Measurements from ENCODE around the gene NIT1. TPM values are rescaled to one million over a fixed set of nuclear protein-coding genes. Genes with fewer than 3 reads are reported as not detected.

The NIT1 gene
- total and polyA plus RNA-seq, 2 of the 13 experiments (the other 11 are each of a cell fraction or from before 2014, with no cell fraction given): 22.7 to 31.0 TPM

GRCh38 chr1:161131523-161132409, 13.9 kb downstream of the NIT1 start (continued):
- TF ChIP-seq ARNT2 (CRISPR knock-in tag; IDR thresholded peaks at IDR 0.05; ENCODE audit: low read depth) (peak; percentile 30; the same call in 1 of the 2 replicates), DDIT3 (CRISPR knock-in tag; IDR thresholded peaks at IDR 0.05) (no peak), MTF2 (CRISPR knock-in tag; IDR thresholded peaks at IDR 0.05; ENCODE audit: borderline replicate concordance) (peak; percentile 32; the same call in 1 of the 2 replicates), ZNF780A (CRISPR knock-in tag; IDR thresholded peaks at IDR 0.05) (peak; percentile 70), TFE3 (CRISPR knock-in tag; IDR thresholded peaks at IDR 0.05) (no peak), ZNF503 (CRISPR knock-in tag; IDR thresholded peaks at IDR 0.05) (no peak), KDM5A (IDR thresholded peaks at IDR 0.05; ENCODE audit: borderline replicate concordance, low read length) (no peak), SSRP1 (CRISPR knock-in tag; IDR thresholded peaks at IDR 0.05) (no peak), ZNF512B (CRISPR knock-in tag; IDR thresholded peaks at IDR 0.05; ENCODE audit: borderline replicate concordance) (no peak), ZSCAN21 (CRISPR knock-in tag; IDR thresholded peaks at IDR 0.05; ENCODE audit: borderline replicate concordance) (no peak), SP1 (IDR thresholded peaks at IDR 0.05) (no peak), SP1 (CRISPR knock-in tag; IDR thresholded peaks at IDR 0.05) (no peak), PITX1 (CRISPR knock-in tag; IDR thresholded peaks at IDR 0.05) (no peak), ZNF280D (CRISPR knock-in tag; IDR thresholded peaks at IDR 0.05) (no peak), ZKSCAN8 (CRISPR knock-in tag; IDR thresholded peaks at IDR 0.05; ENCODE audit: borderline replicate concordance) (no peak), FOXJ3 (CRISPR knock-in tag; IDR thresholded peaks at IDR 0.05; ENCODE audit: borderline replicate concordance) (no peak)
